ENCODE measurements around the gene TNIP3.
"Not testable (repeated sequence)": the region's sequence is repeated elsewhere in the genome, so short reads cannot be mapped to it uniquely, and the experiment has no call there.

The TNIP3 gene

DNA sequence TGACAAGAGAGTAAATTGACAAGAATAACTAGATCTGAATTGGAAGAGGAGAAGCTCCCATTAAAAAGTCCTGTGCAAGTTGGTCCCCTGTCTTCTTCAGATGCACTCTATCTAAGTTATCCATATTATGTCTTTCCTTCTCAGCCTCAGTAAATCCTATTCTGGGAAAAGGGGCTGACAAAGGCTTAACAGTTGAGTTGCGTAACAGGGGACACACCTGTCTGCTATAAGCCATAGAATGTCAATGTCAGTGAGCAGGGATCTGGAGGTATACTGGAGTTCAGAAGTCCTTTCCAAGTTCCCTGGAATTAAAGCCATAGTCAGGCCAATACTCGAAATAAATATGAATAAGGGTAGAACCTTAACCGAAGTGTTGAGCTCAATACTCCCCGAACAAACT lies 26.3 kb upstream of the TNIP3 start:
- Histone ChIP-seq H3K27me3 (ENCODE audit: insufficient read depth, low read length) (no peaks in the 10 kb centered on the region), H3K4me1 (ENCODE audit: insufficient read depth, low read length) (no peaks in the 10 kb centered on the region), H3K4me3 (ENCODE audit: low read length) (no peak overlapping the region), H3K9me3 (ENCODE audit: low read length) (no peaks in the 10 kb centered on the region), H2AFZ (ENCODE audit: low read depth, low read length) (no peak overlapping the region), H3K36me3 (ENCODE audit: insufficient read depth, low read length) (no peaks in the 10 kb centered on the region)

DNA sequence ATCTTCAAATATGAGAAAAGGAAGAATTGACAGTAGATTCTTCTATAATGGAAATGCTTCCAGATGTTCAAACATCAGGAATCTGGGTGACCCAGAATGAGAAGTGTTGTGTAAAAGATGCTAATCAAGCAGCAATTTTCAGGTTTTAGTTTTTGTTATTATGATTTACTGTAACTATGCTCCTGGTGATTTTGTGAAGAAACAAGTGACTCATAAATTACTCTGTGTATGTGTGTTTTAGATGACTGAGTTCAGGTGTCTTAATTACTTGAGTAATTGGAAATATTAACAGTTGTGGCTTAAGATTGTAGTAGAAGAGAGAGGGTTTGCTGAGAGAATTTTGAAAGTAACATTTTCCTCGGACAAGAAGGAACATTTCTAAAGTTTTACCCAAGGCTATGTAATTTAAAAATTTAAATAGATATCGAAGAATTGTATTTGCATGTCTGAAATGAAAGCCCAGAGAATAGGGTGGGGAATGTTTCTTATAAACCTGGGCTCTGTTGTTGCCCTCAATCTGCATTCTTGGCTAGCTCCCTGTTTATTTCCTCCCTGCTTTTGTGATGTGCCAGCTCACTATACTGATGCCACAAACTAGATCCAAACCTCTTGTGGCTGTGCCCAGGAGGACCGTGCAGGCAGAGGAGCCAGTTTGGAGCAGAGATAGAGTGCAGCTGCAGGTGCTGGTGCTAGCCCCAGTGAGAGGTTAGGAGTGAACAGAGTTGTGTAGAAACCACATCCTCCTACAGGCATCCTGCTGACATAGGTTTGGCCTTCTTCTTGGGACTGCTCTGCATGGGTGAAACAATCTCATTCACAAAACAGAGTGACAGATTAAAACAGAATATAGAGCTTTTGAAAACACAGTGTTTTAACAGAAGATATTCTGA lies 25.4 kb upstream of the TNIP3 start:
- Histone ChIP-seq H2AFZ (ENCODE audit: low read depth, low read length) (no peak overlapping the region), H3K27me3 (ENCODE audit: insufficient read depth, low read length) (no peaks in the 10 kb centered on the region), H3K9me3 (ENCODE audit: low read length) (no peaks in the 10 kb centered on the region), H3K36me3 (ENCODE audit: insufficient read depth, low read length) (no peaks in the 10 kb centered on the region), H3K4me3 (ENCODE audit: low read length) (no peak overlapping the region), H3K4me1 (ENCODE audit: insufficient read depth, low read length) (no peaks in the 10 kb centered on the region)

DNA sequence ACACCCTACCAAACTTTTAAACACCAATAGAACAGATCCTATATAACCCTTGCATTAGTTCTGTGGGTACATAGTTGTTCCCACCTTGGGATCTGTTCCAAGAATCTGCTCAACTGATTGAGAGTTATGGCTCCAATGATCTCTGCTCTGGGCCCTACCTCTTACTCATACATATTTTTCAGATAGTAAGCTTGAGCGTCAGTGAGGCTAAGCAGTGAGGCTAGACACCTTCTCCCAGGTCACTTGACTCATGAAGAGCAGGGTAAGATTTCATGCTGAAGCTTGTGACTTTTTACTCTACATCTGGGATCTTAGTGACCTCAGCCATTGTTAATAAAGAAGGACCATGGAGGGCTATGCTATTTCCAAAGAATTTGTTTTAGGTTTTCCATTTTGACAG lies 23.1 kb upstream of the TNIP3 start:
- no peaks in the 10 kb centered on the region for H3K9me3 ChIP-seq (ENCODE audit: low read length)
- no peaks in the 10 kb centered on the region for H3K36me3 ChIP-seq (ENCODE audit: insufficient read depth, low read length)
- no peak overlapping the region for H3K4me3 ChIP-seq (ENCODE audit: low read length)
- no peaks in the 10 kb centered on the region for H3K27me3 ChIP-seq (ENCODE audit: insufficient read depth, low read length)
- no peak overlapping the region for H2AFZ ChIP-seq (ENCODE audit: low read depth, low read length)
- no peaks in the 10 kb centered on the region for H3K4me1 ChIP-seq (ENCODE audit: insufficient read depth, low read length)

DNA sequence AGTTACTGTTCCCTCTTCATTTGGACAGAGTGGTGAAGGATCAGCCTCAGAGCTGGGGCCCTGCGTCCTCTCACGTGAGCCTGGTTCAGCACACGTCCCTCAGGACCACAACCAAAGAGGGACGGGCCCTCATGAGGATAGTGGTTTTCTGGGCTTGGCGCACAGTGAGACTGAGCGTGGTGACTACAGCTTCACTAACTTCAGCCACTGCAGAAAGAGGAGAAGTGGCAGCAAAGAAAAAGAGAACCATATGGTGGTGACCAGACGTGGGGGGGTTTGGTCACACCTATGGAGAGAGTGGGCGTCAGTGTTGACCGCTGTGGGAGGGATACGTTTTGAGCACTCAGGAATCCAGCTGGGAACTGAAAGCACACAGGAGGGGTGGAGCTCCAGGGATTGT lies 21.8 kb upstream of the TNIP3 start:
- Histone ChIP-seq H3K4me3 (ENCODE audit: low read length) (no peak overlapping the region), H3K9me3 (ENCODE audit: low read length) (no peaks in the 10 kb centered on the region), H2AFZ (ENCODE audit: low read depth, low read length) (no peak overlapping the region), H3K27me3 (ENCODE audit: insufficient read depth, low read length) (no peaks in the 10 kb centered on the region), H3K4me1 (ENCODE audit: insufficient read depth, low read length) (no peaks in the 10 kb centered on the region), H3K36me3 (ENCODE audit: insufficient read depth, low read length) (no peaks in the 10 kb centered on the region)

DNA sequence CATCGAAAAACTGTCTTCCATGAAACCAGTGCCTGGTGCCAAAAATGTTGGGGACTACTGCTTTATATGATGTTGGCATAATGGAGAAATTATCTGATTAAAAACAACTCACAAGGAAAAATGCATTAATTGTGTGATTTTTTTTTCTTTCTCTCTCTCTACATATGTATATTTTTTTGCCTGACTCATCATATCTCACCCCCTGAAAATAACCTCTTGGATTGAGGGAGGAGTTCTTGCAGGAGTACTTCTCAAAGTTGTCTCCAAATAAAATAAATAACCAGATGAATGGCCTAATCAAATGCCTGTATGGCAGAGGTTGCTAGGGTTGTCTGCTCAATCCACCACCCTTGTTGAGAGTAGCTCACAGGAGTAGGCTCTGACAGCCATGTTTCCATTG lies 19.9 kb upstream of the TNIP3 start:
- no peak overlapping the region for H2AFZ ChIP-seq (ENCODE audit: low read depth, low read length)
- H3K27me3 ChIP-seq (ENCODE audit: insufficient read depth, low read length), result no peaks in the 10 kb centered on the region
- H3K36me3 ChIP-seq (ENCODE audit: insufficient read depth, low read length), result no peaks in the 10 kb centered on the region
- no peaks in the 10 kb centered on the region for H3K9me3 ChIP-seq (ENCODE audit: low read length)
- H3K4me1 ChIP-seq (ENCODE audit: insufficient read depth, low read length), result no peaks in the 10 kb centered on the region
- H3K4me3 ChIP-seq (ENCODE audit: low read length), result no peak overlapping the region

DNA sequence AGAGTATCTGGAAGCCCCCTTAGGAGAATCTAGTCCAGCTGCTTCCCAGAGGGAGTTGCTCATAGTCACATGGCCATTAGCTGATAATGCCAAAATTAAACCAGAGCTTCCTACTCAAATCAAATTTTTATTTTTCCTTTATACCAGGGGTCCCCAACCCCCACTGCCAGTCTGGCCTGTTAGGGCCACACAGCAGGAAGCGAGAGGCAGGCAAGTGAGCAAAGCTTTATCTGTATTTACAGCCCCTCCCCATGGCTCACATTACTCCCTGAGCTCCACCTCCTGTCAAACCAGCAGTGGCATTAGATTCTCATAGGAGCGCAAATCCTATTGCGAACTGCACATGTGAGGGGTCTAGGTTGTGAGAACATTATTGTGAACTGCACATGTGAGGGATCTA lies 19.2 kb upstream of the TNIP3 start:
- Histone ChIP-seq H3K4me3 (ENCODE audit: low read length) (no peak overlapping the region), H3K4me1 (ENCODE audit: insufficient read depth, low read length) (no peaks in the 10 kb centered on the region), H3K36me3 (ENCODE audit: insufficient read depth, low read length) (no peaks in the 10 kb centered on the region), H2AFZ (ENCODE audit: low read depth, low read length) (no peak overlapping the region), H3K27me3 (ENCODE audit: insufficient read depth, low read length) (no peaks in the 10 kb centered on the region), H3K9me3 (ENCODE audit: low read length) (no peaks in the 10 kb centered on the region)

DNA sequence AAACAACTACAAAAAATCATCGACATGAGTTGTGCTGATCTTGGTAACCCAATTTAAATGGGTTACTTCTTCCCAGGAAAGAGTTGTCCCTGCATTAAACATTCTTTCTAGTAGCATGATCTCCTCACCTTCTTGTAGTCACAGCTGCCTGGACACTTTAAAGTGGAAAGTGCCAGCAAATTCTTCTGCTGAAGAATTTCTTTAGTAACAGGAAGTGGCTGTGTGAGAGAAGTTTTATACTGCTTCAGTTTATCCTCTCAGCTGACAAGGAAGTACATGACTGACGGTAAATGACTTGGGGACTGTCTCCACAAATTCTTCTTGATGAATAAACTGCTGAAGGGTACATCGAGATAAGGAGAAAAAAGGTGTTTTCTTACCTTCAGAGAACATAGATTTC lies 18.2 kb upstream of the TNIP3 start:
- H3K9me3 ChIP-seq (ENCODE audit: low read length), result no peaks in the 10 kb centered on the region
- no peaks in the 10 kb centered on the region for H3K36me3 ChIP-seq (ENCODE audit: insufficient read depth, low read length)
- H3K4me1 ChIP-seq (ENCODE audit: insufficient read depth, low read length), result no peaks in the 10 kb centered on the region
- H3K4me3 ChIP-seq (ENCODE audit: low read length), result no peak overlapping the region
- H2AFZ ChIP-seq (ENCODE audit: low read depth, low read length), result no peak overlapping the region
- no peaks in the 10 kb centered on the region for H3K27me3 ChIP-seq (ENCODE audit: insufficient read depth, low read length)

DNA sequence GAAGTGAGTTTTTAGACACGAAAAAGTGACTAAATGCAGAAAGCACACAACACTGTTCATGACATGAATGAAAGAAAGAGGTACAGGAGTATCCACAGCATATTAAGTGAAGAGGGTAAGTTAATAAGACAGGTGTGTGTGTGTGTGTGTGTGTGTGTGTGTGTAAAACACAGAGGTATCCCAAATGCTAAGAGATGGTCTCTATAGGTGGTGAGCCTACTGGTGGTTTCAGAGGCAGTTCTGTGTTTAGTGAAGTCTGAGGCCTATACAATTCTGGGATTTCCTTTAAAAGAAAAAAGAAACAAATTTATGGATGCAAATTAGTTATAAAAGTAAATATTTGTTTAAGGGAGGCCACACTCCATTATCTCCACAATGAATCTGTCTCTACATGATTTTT lies 17.4 kb upstream of the TNIP3 start:
- Histone ChIP-seq H3K36me3 (ENCODE audit: insufficient read depth, low read length) (no peaks in the 10 kb centered on the region), H2AFZ (ENCODE audit: low read depth, low read length) (no peak overlapping the region), H3K9me3 (ENCODE audit: low read length) (no peaks in the 10 kb centered on the region), H3K27me3 (ENCODE audit: insufficient read depth, low read length) (no peaks in the 10 kb centered on the region), H3K4me1 (ENCODE audit: insufficient read depth, low read length) (no peaks in the 10 kb centered on the region), H3K4me3 (ENCODE audit: low read length) (no peak overlapping the region)

DNA sequence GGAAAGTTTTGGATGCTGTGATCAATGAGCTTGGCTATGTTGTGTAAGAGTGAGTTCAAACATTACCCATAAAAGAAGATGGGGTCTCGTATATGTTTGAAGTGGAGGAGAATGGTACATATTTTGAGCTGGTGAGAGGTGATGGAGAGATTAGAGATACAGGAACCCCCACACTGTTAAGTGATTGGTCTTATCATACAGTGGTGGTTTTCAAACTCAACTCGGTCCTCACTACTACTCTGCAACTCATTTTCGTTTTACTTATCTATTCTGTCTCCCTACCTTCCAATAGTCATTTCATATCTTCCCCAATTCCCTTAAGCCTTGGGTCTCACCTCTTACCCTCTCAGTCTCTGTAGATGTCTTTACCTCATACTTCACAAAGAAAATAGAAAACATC lies 16.4 kb upstream of the TNIP3 start:
- Histone ChIP-seq H3K9me3 (ENCODE audit: low read length) (no peaks in the 10 kb centered on the region), H3K27me3 (ENCODE audit: insufficient read depth, low read length) (no peaks in the 10 kb centered on the region), H3K36me3 (ENCODE audit: insufficient read depth, low read length) (no peaks in the 10 kb centered on the region), H3K4me3 (ENCODE audit: low read length) (no peak overlapping the region), H2AFZ (ENCODE audit: low read depth, low read length) (no peak overlapping the region), H3K4me1 (ENCODE audit: insufficient read depth, low read length) (no peaks in the 10 kb centered on the region)

DNA sequence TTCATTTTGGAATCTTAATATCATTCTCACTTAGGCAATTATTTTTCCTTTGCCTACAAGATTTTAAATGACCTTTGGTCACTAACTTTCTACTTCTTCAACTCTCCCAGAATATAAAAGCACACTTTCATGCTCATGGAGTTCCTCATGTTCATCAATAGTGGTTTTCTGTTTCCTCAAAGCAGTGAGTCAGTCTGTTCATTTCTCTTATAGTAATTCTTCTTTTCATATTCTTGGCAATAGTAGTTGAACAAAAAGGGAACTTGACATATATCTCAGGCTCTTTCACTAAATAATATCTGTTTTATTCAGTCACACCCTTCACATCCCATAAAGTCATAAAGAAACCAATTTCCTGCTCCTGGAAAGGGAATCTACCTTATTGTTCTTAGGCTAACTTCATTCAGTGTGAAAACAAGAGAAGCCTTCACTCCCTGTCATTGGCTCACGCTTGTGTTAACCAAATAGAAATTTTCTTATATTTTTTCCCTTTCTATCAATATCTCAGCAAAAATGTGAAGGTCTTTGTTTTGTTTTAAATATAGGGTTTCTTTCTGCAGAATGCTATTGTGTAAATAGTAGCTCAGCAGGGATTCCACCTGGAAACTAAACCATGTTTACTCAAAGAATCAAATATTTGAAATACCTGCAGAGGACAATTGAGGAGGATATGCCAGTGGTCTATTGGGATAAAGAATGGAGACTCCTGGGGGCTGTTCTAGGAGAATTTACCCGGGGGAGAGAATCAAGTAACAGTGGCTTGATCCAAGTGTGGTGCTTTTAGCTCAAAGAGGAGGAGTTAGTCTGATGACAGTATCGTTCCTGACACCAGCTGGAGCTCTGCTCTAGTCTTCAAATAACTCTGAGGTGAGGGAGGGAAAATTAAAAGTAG lies 13.4 kb upstream of the TNIP3 start:
- H3K27me3 ChIP-seq (ENCODE audit: insufficient read depth, low read length), result no peaks in the 10 kb centered on the region
- H3K4me3 ChIP-seq (ENCODE audit: low read length), result no peak overlapping the region
- H3K4me1 ChIP-seq (ENCODE audit: insufficient read depth, low read length), result no peaks in the 10 kb centered on the region
- no peak overlapping the region for H2AFZ ChIP-seq (ENCODE audit: low read depth, low read length)
- no peaks in the 10 kb centered on the region for H3K9me3 ChIP-seq (ENCODE audit: low read length)
- H3K36me3 ChIP-seq (ENCODE audit: insufficient read depth, low read length), result no peaks in the 10 kb centered on the region

DNA sequence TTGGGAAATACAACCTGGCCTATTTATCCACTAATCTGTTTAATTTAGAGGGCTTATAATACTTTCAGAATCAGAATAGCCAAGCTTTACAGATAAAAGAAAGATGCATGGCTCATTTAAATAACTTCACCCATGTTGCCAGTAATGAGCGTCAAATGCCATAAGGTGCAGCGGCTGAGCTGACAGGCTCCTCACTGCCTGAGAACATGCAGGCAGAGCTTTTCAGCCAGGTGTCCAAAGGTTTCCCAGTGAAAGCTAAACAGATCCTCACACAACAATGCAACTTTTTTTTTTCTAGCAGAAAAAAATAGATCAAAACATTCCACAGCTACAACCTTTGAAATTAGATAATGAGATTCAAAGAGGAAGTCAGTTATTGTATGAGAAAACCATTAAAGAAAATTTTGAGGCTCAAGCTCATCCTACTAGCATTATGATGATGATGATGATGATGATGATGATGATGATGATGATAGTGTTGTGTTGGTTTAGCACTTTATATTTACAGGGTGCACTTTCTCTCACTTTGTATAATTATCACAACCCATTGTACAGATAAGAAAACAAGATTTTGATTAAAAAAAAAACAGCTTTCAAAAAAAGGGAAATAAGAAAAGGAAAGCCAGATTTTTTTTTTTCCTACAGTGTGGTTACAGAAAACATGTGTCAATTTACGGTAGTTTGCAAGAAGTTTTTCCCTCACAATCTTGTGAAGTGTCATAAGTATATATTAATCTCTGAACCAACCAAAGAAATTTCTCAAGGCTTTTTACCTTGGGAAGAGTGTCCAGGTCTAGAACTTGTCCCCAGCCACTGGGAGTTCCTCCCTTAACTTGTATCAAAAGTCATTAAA lies 12.2 kb upstream of the TNIP3 start:
- H3K9me3 ChIP-seq (ENCODE audit: low read length), result no peaks in the 10 kb centered on the region
- no peaks in the 10 kb centered on the region for H3K27me3 ChIP-seq (ENCODE audit: insufficient read depth, low read length)
- H2AFZ ChIP-seq (ENCODE audit: low read depth, low read length), result no peak overlapping the region
- H3K4me1 ChIP-seq (ENCODE audit: insufficient read depth, low read length), result no peaks in the 10 kb centered on the region
- H3K36me3 ChIP-seq (ENCODE audit: insufficient read depth, low read length), result no peaks in the 10 kb centered on the region
- H3K4me3 ChIP-seq (ENCODE audit: low read length), result no peak overlapping the region

DNA sequence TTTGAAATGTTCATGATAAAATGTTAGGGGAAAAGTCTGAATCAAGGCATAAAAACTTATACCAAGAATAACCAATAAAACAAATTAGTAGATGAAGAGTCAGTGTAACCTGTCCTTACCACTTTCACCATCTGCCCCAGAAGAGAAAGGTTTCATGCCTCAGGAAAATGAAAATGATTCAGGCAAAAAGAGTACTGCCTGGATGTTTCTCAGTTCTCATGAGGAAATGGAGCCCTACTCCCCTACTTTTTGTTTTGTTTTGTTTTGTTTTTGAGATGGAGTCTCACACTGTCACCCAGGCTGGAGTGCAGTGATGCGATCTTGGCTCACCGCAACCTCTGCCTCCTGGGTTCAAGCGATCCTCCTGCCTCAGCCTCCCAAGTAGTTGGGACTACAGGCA lies 7.4 kb upstream of the TNIP3 start:
- not testable (repeated sequence) for H3K4me3 ChIP-seq (ENCODE audit: low read length); H3K27me3 ChIP-seq (ENCODE audit: insufficient read depth, low read length); H3K36me3 ChIP-seq (ENCODE audit: insufficient read depth, low read length); H2AFZ ChIP-seq (ENCODE audit: low read depth, low read length); H3K9me3 ChIP-seq (ENCODE audit: low read length); H3K4me1 ChIP-seq (ENCODE audit: insufficient read depth, low read length)

Measured in neuron (in vitro differentiated cells).